HCT116 (cell line): ENCODE data around the gene UBTD2. TPM values are rescaled to one million over a fixed set of nuclear protein-coding genes. Genes with fewer than 3 reads are reported as not detected.

ENCODE experiments used
- ATAC-seq: fragments of 200-7000 bp; cut with Tn5 transposase; 2 replicates; pipeline ENCODE4 v1.9.1; 2020; ENCODE audit warnings: mild to moderate bottlenecking, moderate library complexity
- BruUV-seq: library from RNA; stranded (reverse); fragments of 400-500 nt; replicated peaks from 2 replicates; lab custom pipeline; 2021; lab: Mats Ljungman, UMichigan
- CTCF ChIA-PET: fragments of 300-600 bp; sonication (Branson Sonifier 250); formaldehyde crosslinking; loops from one replicate; lab custom pipeline; 2021; ENCODE audit warnings: antibody characterized with exemption; lab: Charles Lee
- POLR2A ChIA-PET: fragments of 300-600, 350-600 bp; sonication (Branson Sonifier 250); formaldehyde crosslinking; loops from one replicate; lab custom pipeline; 2021; ENCODE audit warnings: antibody characterized with exemption; lab: Charles Lee
- RAD21 ChIA-PET, 2 experiments: fragments of 300-600 bp; sonication (Branson Sonifier 250); formaldehyde crosslinking; loops; one replicate each; lab custom pipeline; 2023; ENCODE audit warnings: low total read pairs in 2 of 2; ENCODE audit not compliant: uncharacterized antibody in 2 of 2, unreplicated experiment in 2 of 2, low non-redundant PET in 1 of 2; lab: Charles Lee
- DNase-seq: peaks from one replicate; pipeline ENCODE4 v3.0.0-alpha.2; 2010; ENCODE audit warnings: low read depth, low spot score
- H2AFZ ChIP-seq: fragments of 200-600 bp; shearing (Covaris generic), sonication (generic); 2 replicates; pipeline ENCODE4 v1.6.1; 2017; ENCODE audit warnings: low read depth, mixed run types, mixed read lengths, antibody characterized with exemption, low read length; ENCODE audit not compliant: poor library complexity, severe bottlenecking
- H3K27ac ChIP-seq: 2 replicates; pipeline ENCODE4 v1.5.1; 2012; ENCODE audit warnings: low read depth, low read length
- H3K27me3 ChIP-seq: fragments of 200-600 bp; sonication (generic); 2 replicates; pipeline ENCODE4 v1.6.1; 2016; ENCODE audit warnings: mixed run types, low read length, mixed read lengths; ENCODE audit not compliant: insufficient read depth
- H3K36me3 ChIP-seq, 2 experiments: fragments of 200-500 bp in 1 of 2; fragments of 200-600 bp in 1 of 2; sonication (Bioruptor generic) in 1 of 2; sonication (generic) in 1 of 2; 2 replicates each; pipeline versions ENCODE4 v1.5.1 to v1.6.1; 2014 to 2016; ENCODE audit warnings: low read length in 2 of 2, inconsistent platforms in 1 of 2, mixed read lengths in 1 of 2, mixed run types in 1 of 2; ENCODE audit not compliant: insufficient read depth in 2 of 2, control insufficient read depth in 1 of 2
- H3K4me1 ChIP-seq, 2 experiments: fragments of 200-600 bp in 1 of 2; sonication (generic) in 1 of 2; 2 replicates each; pipeline versions ENCODE4 v1.5.1 to v1.6.1; 2012 to 2017; ENCODE audit warnings: low read length in 2 of 2, inconsistent platforms in 1 of 2, mild to moderate bottlenecking in 1 of 2, mixed read lengths in 1 of 2, mixed run types in 1 of 2, moderate library complexity in 1 of 2; ENCODE audit not compliant: insufficient read depth in 2 of 2, control insufficient read depth in 1 of 2
- H3K4me2 ChIP-seq: fragments of 200-600 bp; sonication (generic); 2 replicates; pipeline ENCODE4 v1.6.1; 2017; ENCODE audit warnings: mixed run types, low read length, mixed read lengths
- H3K4me3 ChIP-seq, 2 experiments: fragments of 200-600 bp in 1 of 2; sonication (generic) in 1 of 2; replicated peaks in 1 of 2; 2 replicates each; pipeline ENCODE4 v1.5.1; 2011 to 2016; ENCODE audit warnings: low read length in 2 of 2, control low read depth in 1 of 2, low read depth in 1 of 2, mild to moderate bottlenecking in 1 of 2, mixed read lengths in 1 of 2, mixed run types in 1 of 2
- H3K79me2 ChIP-seq: fragments of 200-600 bp; sonication (generic); 2 replicates; pipeline ENCODE4 v1.6.1; 2017; ENCODE audit warnings: mild to moderate bottlenecking, mixed run types, low read length, moderate library complexity, mixed read lengths; ENCODE audit not compliant: insufficient read depth
- H3K9ac ChIP-seq: fragments of 200-600 bp; sonication (generic); 2 replicates; pipeline ENCODE4 v1.6.1; 2016; ENCODE audit warnings: low read length, mixed read lengths
- H3K9me2 ChIP-seq: fragments of 200-600 bp; sonication (generic), shearing (Covaris generic); 2 replicates; pipeline ENCODE4 v1.6.1; 2017; ENCODE audit warnings: mixed run types, mild to moderate bottlenecking, moderate library complexity; ENCODE audit not compliant: insufficient read depth
- H3K9me3 ChIP-seq, 2 experiments: fragments of 200-500 bp in 1 of 2; fragments of 200-600 bp in 1 of 2; sonication (Bioruptor generic) in 1 of 2; sonication (generic) in 1 of 2; 2 replicates each; pipeline ENCODE4 v1.6.1; 2014 to 2017; ENCODE audit warnings: low read length in 2 of 2, mixed read lengths in 2 of 2, inconsistent platforms in 1 of 2, low read depth in 1 of 2, mild to moderate bottlenecking in 1 of 2, mixed run types in 1 of 2, moderate library complexity in 1 of 2; ENCODE audit not compliant: control insufficient read depth in 1 of 2, insufficient read depth in 1 of 2
- H4K20me1 ChIP-seq: fragments of 200-600 bp; sonication (generic), shearing (Covaris generic); 2 replicates; pipeline ENCODE4 v1.6.1; 2017; ENCODE audit warnings: mixed run types, mild to moderate bottlenecking, moderate library complexity; ENCODE audit not compliant: insufficient read depth
- ATF3 ChIP-seq: IDR thresholded peaks from 2 replicates; pipeline ENCODE4 v1.6.1; 2012
- CEBPB ChIP-seq: IDR thresholded peaks from 2 replicates; pipeline ENCODE4 v1.6.1; 2012; ENCODE audit warnings: low read depth
- CTCF ChIP-seq, 3 experiments: fragments of 200-600 bp in 1 of 3; sonication (generic) in 1 of 3; IDR thresholded peaks in 2 of 3; conservative IDR thresholded peaks in 1 of 3; 2 replicates each; pipeline ENCODE4 v1.5.1; 2012 to 2017; ENCODE audit warnings: low read depth in 2 of 3, low read length in 2 of 3, antibody characterized with exemption in 1 of 3, borderline replicate concordance in 1 of 3, control low read depth in 1 of 3, mild to moderate bottlenecking in 1 of 3, mixed read lengths in 1 of 3, mixed run types in 1 of 3, moderate library complexity in 1 of 3; ENCODE audit not compliant: insufficient read depth in 1 of 3
- EZH2 ChIP-seq: fragments of 200-600 bp; sonication (generic); IDR thresholded peaks from 2 replicates; pipeline ENCODE4 v1.6.1; 2017; ENCODE audit warnings: antibody characterized with exemption, mixed run types
- EZH2phosphoT487 ChIP-seq: fragments of 200-600 bp; IDR thresholded peaks from 2 replicates; pipeline ENCODE4 v1.6.1; 2018; ENCODE audit warnings: antibody characterized with exemption, borderline replicate concordance
- FOSL1 ChIP-seq: IDR thresholded peaks from 2 replicates; pipeline ENCODE4 v1.6.1; 2012; ENCODE audit warnings: low read depth
- MAX ChIP-seq: IDR thresholded peaks from 2 replicates; pipeline ENCODE4 v1.6.1; 2012
- POLR2A ChIP-seq: IDR thresholded peaks from 2 replicates; pipeline ENCODE4 v1.7.0; 2011; ENCODE audit warnings: borderline replicate concordance; ENCODE audit not compliant: insufficient read depth, insufficient read length; ENCODE audit errors: extremely low read depth
- RAD21 ChIP-seq: IDR thresholded peaks from 2 replicates; pipeline ENCODE4 v1.6.1; 2012; ENCODE audit warnings: low read depth, mild to moderate bottlenecking
- REST ChIP-seq: IDR thresholded peaks from 2 replicates; pipeline ENCODE4 v1.6.1; 2012; ENCODE audit warnings: low read depth
- SIN3A ChIP-seq: IDR thresholded peaks from 2 replicates; pipeline ENCODE4 v1.6.1; 2012; ENCODE audit warnings: low read depth
- SP1 ChIP-seq: IDR thresholded peaks from 2 replicates; pipeline ENCODE4 v1.6.1; 2012; ENCODE audit warnings: low read depth
- SRF ChIP-seq: IDR thresholded peaks from 2 replicates; pipeline ENCODE4 v1.6.1; 2012; ENCODE audit warnings: low read depth
- TCF7L2 ChIP-seq: IDR thresholded peaks from 2 replicates; pipeline ENCODE4 v1.7.0; 2011; ENCODE audit warnings: borderline replicate concordance, inconsistent platforms; ENCODE audit not compliant: insufficient read depth, insufficient read length; ENCODE audit errors: extremely low read depth
- intact Hi-C: fragments of 100-400 bp; cut with micrococcal nuclease; formaldehyde crosslinking; loops from 2 replicates; pipeline ENCODE4 v1.10.0; 2022
- total RNA-seq: library from RNA; stranded (reverse); gene quantifications from one replicate; pipeline ENCODE4 v1.2.1, GENCODE V29; 2021; ENCODE audit not compliant: unreplicated experiment

UBTD2 gene
- total RNA-seq, 1 experiment from 2014 or later, result 15.9 TPM

- TF ChIP-seq SIN3A (no peak), RAD21 (no peak), SP1 (no peak)
- TF ChIP-seq, all 23 proteins: peak for 0
Observed at GRCh38 chr5:172325452-172325851, 41.9 kb upstream of the UBTD2 start (continued).

- H3K9me2 ChIP-seq, result no peaks in the 10 kb centered on the region
- no peak for TF ChIP-seq TCF7L2
- no peak for TF ChIP-seq SRF
- no peak for TF ChIP-seq EZH2
- no peak for TF ChIP-seq EZH2phosphoT487
- TF ChIP-seq CEBPB, result no peak
- TF ChIP-seq RAD21, result no peak
- TF ChIP-seq CTCF (IDR thresholded peaks at IDR 0.05 in 2 of 3, conservative IDR thresholded peaks at IDR 0.05 in 1 of 3; ENCODE audit: borderline replicate concordance in 1 of 3, insufficient read depth in 1 of 3, low read depth in 2 of 3, low read length in 2 of 3), result no peak
- TF ChIP-seq MAX, result no peak
- TF ChIP-seq ATF3, result no peak
- no peak for TF ChIP-seq FOSL1
- TF ChIP-seq POLR2A, result no peak
- TF ChIP-seq REST, result no peak
- no peak for TF ChIP-seq SP1
- TF ChIP-seq, all 23 proteins: peak for 0
- BruUV-seq, result no TSS peak
- Histone ChIP-seq H3K27ac (no peak overlapping the region), H2AFZ (no peak overlapping the region), H3K4me1 (no peaks in the 10 kb centered on the region), H3K9ac (no peak overlapping the region), H3K79me2 (no peaks in the 10 kb centered on the region), H3K4me3 (no peak overlapping the region), H3K27me3 (no peaks in the 10 kb centered on the region), H3K4me2 (no peak overlapping the region), H3K36me3 (no peaks in the 10 kb centered on the region), H3K9me3 (no peaks in the 10 kb centered on the region), H4K20me1 (no peaks in the 10 kb centered on the region)
- intact Hi-C loops, result no loop called here
- RAD21 ChIA-PET, result no interaction called here
- DNase-seq, result no peak
- POLR2A ChIA-PET, result no interaction called here
- ATAC-seq, result no peak
- CTCF ChIA-PET, result no interaction called here
Observed at GRCh38 chr5:172322028-172322965, 38.7 kb upstream of the UBTD2 start.
